Measurements from ENCODE around the gene RASA3.

DNA sequence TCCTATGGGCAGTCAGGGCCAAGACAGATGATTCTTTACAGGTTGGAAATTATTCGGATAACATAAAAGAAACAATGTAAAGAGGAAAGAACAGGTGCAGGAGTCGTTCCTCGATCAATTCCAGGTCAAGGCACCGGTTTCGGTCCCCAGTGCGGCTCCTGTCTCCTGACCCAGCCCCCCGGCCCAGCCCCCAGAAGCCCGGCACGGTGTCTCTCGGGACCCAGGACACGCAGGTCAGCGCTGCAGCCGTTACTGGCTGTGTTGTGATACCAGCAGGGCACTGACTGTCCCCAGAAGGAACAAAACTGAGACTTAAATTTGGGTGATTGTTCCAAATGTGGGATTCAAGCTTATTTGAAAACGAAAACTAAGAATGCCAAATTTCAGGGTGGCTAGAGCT is 8.5 kb downstream of the RASA3 start:
- TF ChIP-seq, protein P1, sequence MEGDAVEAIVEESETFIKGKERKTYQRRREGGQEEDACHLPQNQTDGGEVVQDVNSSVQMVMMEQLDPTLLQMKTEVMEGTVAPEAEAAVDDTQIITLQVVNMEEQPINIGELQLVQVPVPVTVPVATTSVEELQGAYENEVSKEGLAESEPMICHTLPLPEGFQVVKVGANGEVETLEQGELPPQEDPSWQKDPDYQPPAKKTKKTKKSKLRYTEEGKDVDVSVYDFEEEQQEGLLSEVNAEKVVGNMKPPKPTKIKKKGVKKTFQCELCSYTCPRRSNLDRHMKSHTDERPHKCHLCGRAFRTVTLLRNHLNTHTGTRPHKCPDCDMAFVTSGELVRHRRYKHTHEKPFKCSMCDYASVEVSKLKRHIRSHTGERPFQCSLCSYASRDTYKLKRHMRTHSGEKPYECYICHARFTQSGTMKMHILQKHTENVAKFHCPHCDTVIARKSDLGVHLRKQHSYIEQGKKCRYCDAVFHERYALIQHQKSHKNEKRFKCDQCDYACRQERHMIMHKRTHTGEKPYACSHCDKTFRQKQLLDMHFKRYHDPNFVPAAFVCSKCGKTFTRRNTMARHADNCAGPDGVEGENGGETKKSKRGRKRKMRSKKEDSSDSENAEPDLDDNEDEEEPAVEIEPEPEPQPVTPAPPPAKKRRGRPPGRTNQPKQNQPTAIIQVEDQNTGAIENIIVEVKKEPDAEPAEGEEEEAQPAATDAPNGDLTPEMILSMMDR (IDR thresholded peaks at IDR 0.05) = no peak
- TF ChIP-seq POLR2AphosphoS5 (IDR thresholded peaks at IDR 0.05) = no peak
- TF ChIP-seq POLR2A (IDR thresholded peaks at IDR 0.05) = no peak

All from gastroesophageal sphincter (tissue), 3 donors.